HL-60 (cell line): Measurements from ENCODE around the gene TMPRSS7.

Experiments used
- GABPA ChIP-seq: IDR thresholded peaks from 2 replicates; pipeline ENCODE4 v1.6.1; 2012; ENCODE audit warnings: low read depth
- POLR2AphosphoS5 ChIP-seq: IDR thresholded peaks from 2 replicates; pipeline ENCODE4 v1.6.1; 2012; ENCODE audit warnings: low read depth
- TF ChIP-seq, protein P1 (sequence below): IDR thresholded peaks from one replicate; pipeline ENCODE4 v1.5.1; 2011; ENCODE audit warnings: low read length, control low read depth, inconsistent platforms; ENCODE audit not compliant: insufficient read depth

DNA sequence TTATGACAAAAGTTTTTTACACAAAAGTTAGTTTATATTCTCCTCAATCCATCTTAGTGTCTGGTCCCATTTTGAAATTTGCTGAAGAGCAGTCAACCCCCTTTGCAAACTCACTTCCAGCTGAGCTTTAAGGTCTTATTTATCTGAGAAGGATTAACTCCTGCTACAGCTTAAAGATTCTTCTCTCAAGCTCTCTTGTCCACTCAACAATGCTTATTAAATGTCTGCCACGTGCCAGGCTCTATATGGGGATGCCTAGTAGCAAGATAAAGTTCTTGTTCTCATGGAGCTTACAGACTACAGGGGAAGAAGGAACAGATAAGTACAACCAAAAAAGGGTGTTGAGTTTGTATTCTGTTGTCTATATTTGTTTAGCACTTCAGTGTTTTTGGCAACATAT, 18.7 kb downstream of the TMPRSS7 start:
- TF ChIP-seq, protein P1, sequence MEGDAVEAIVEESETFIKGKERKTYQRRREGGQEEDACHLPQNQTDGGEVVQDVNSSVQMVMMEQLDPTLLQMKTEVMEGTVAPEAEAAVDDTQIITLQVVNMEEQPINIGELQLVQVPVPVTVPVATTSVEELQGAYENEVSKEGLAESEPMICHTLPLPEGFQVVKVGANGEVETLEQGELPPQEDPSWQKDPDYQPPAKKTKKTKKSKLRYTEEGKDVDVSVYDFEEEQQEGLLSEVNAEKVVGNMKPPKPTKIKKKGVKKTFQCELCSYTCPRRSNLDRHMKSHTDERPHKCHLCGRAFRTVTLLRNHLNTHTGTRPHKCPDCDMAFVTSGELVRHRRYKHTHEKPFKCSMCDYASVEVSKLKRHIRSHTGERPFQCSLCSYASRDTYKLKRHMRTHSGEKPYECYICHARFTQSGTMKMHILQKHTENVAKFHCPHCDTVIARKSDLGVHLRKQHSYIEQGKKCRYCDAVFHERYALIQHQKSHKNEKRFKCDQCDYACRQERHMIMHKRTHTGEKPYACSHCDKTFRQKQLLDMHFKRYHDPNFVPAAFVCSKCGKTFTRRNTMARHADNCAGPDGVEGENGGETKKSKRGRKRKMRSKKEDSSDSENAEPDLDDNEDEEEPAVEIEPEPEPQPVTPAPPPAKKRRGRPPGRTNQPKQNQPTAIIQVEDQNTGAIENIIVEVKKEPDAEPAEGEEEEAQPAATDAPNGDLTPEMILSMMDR: no peak
- TF ChIP-seq POLR2AphosphoS5 (no peak), GABPA (no peak)
